ENCODE results near the gene AJM1. TPM values are rescaled to one million over a fixed set of nuclear protein-coding genes. Genes with fewer than 3 reads are reported as not detected.
"Not testable (repeated sequence)": the region's sequence is repeated elsewhere in the genome, so short reads cannot be mapped to it uniquely, and the experiment has no call there.

The AJM1 gene
- total RNA-seq, result 1.00 TPM
- long read RNA-seq, result 0 reads

- not testable (repeated sequence) for DNase-seq (ENCODE audit: low spot score)
Observed at GRCh38 chr9:136842380-136842948, at the start of gene AJM1. AJM1 (plus strand) TSS chr9:136842478; CDS start chr9:136844415, 1,937 bp downstream.

- no peak for DNase-seq (ENCODE audit: low spot score)
Observed at GRCh38 chr9:136793086-136793946, 49.0 kb upstream of the AJM1 start.

- DNase-seq (ENCODE audit: low spot score), result no peak
Observed at GRCh38 chr9:136794281-136794999, 47.8 kb upstream of the AJM1 start.

- no peak for DNase-seq (ENCODE audit: low spot score)
Observed at GRCh38 chr9:136795000-136795348, 47.3 kb upstream of the AJM1 start.

- no peak for DNase-seq (ENCODE audit: low spot score)
Observed at GRCh38 chr9:136796238-136796774, 46.0 kb upstream of the AJM1 start, which contains the start of gene CCDC183. CCDC183 (plus strand) TSS chr9:136796338; CDS start chr9:136796398, 60 bp downstream.

GRCh38 chr9:136796775-136797347, 45.4 kb upstream of the AJM1 start:
- not testable (repeated sequence) for DNase-seq (ENCODE audit: low spot score)

- no peak for DNase-seq (ENCODE audit: low spot score)
Observed at GRCh38 chr9:136798708-136799078, 43.6 kb upstream of the AJM1 start.

- DNase-seq (ENCODE audit: low spot score), result no peak
Observed at GRCh38 chr9:136799079-136799853, 43.0 kb upstream of the AJM1 start.

- no peak for DNase-seq (ENCODE audit: low spot score)
Observed at GRCh38 chr9:136799854-136800657, 42.2 kb upstream of the AJM1 start.

GRCh38 chr9:136802321-136802720, 40.0 kb upstream of the AJM1 start:
- DNase-seq (ENCODE audit: low spot score), result no peak

GRCh38 chr9:136803009-136803550, 39.2 kb upstream of the AJM1 start:
- DNase-seq (ENCODE audit: low spot score), result not testable (repeated sequence)

- no peak for DNase-seq (ENCODE audit: low spot score)
Observed at GRCh38 chr9:136803551-136804508, 38.4 kb upstream of the AJM1 start.

GRCh38 chr9:136804509-136805206, 37.6 kb upstream of the AJM1 start:
- DNase-seq (ENCODE audit: low spot score), result no peak

- DNase-seq (ENCODE audit: low spot score), result no peak
Observed at GRCh38 chr9:136805207-136805740, 37.0 kb upstream of the AJM1 start.

GRCh38 chr9:136806067-136806466, 36.2 kb upstream of the AJM1 start:
- no peak for DNase-seq (ENCODE audit: low spot score)

GRCh38 chr9:136806631-136807201, 35.6 kb upstream of the AJM1 start:
- no peak for DNase-seq (ENCODE audit: low spot score)

Measured in mesenteric fat pad (tissue), 1 donor.